ENCODE measurements around the gene MLIP.

Gene MLIP

GRCh38 chr6:54282186-54282585 lies 170.9 kb downstream of the MLIP start:
- Histone ChIP-seq H3K79me2 (ENCODE audit: low read length) (no peaks in the 10 kb centered on the region), H3K4me2 (ENCODE audit: low read length) (no peak overlapping the region), H3K4me3 (ENCODE audit: low read length) (no peak overlapping the region), H3K36me3 (replicated peaks; ENCODE audit: low read depth, low read length) (no peaks in the 10 kb centered on the region), H3K27ac (ENCODE audit: low read length) (no peak overlapping the region), H4K20me1 (ENCODE audit: insufficient read depth, low read length) (no peaks in the 10 kb centered on the region), H3K9me3 (ENCODE audit: insufficient read depth, low read length) (no peaks in the 10 kb centered on the region), H3K4me1 (ENCODE audit: low read length) (no peaks in the 10 kb centered on the region), H2AFZ (ENCODE audit: low read depth, low read length) (no peak overlapping the region), H3K9ac (ENCODE audit: low read length) (no peak overlapping the region), H3K27me3 (ENCODE audit: low read depth, low read length) (no peaks in the 10 kb centered on the region)
- TF ChIP-seq, protein P1, sequence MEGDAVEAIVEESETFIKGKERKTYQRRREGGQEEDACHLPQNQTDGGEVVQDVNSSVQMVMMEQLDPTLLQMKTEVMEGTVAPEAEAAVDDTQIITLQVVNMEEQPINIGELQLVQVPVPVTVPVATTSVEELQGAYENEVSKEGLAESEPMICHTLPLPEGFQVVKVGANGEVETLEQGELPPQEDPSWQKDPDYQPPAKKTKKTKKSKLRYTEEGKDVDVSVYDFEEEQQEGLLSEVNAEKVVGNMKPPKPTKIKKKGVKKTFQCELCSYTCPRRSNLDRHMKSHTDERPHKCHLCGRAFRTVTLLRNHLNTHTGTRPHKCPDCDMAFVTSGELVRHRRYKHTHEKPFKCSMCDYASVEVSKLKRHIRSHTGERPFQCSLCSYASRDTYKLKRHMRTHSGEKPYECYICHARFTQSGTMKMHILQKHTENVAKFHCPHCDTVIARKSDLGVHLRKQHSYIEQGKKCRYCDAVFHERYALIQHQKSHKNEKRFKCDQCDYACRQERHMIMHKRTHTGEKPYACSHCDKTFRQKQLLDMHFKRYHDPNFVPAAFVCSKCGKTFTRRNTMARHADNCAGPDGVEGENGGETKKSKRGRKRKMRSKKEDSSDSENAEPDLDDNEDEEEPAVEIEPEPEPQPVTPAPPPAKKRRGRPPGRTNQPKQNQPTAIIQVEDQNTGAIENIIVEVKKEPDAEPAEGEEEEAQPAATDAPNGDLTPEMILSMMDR (IDR thresholded peaks at IDR 0.05; ENCODE audit: low read depth, low read length): no peak
- no peak for TF ChIP-seq EZH2phosphoT487 (IDR thresholded peaks at IDR 0.05; ENCODE audit: low read depth)

- no peak overlapping the region for H2AFZ ChIP-seq (ENCODE audit: low read depth, low read length)
- TF ChIP-seq, protein P1 (IDR thresholded peaks at IDR 0.05; ENCODE audit: low read depth, low read length): no peak
- TF ChIP-seq EZH2phosphoT487 (IDR thresholded peaks at IDR 0.05; ENCODE audit: low read depth): no peak
- no peak overlapping the region for H3K9ac ChIP-seq (ENCODE audit: low read length)
- no peaks in the 10 kb centered on the region for H4K20me1 ChIP-seq (ENCODE audit: insufficient read depth, low read length)
- H3K27ac ChIP-seq (ENCODE audit: low read length): no peak overlapping the region
- H3K4me3 ChIP-seq (ENCODE audit: low read length): no peak overlapping the region
- H3K79me2 ChIP-seq (ENCODE audit: low read length): no peaks in the 10 kb centered on the region
- H3K4me1 ChIP-seq (ENCODE audit: low read length): no peaks in the 10 kb centered on the region
- no peak overlapping the region for H3K4me2 ChIP-seq (ENCODE audit: low read length)
- H3K27me3 ChIP-seq (ENCODE audit: low read depth, low read length): peaks cover 14% of the 10 kb centered on the region
- H3K36me3 ChIP-seq (replicated peaks; ENCODE audit: low read depth, low read length): no peaks in the 10 kb centered on the region
- no peaks in the 10 kb centered on the region for H3K9me3 ChIP-seq (ENCODE audit: insufficient read depth, low read length)
Observed at GRCh38 chr6:54284161-54284860, 173.1 kb downstream of the MLIP start.

- H3K9ac ChIP-seq (ENCODE audit: low read length): no peak overlapping the region
- H2AFZ ChIP-seq (ENCODE audit: low read depth, low read length): no peak overlapping the region
- peaks cover 24% of the 10 kb centered on the region for H3K27me3 ChIP-seq (ENCODE audit: low read depth, low read length)
- H3K4me3 ChIP-seq (ENCODE audit: low read length): no peak overlapping the region
- no peaks in the 10 kb centered on the region for H4K20me1 ChIP-seq (ENCODE audit: insufficient read depth, low read length)
- H3K27ac ChIP-seq (ENCODE audit: low read length): no peak overlapping the region
- H3K9me3 ChIP-seq (ENCODE audit: insufficient read depth, low read length): no peaks in the 10 kb centered on the region
- no peak overlapping the region for H3K4me2 ChIP-seq (ENCODE audit: low read length)
- no peaks in the 10 kb centered on the region for H3K79me2 ChIP-seq (ENCODE audit: low read length)
- TF ChIP-seq, protein P1 (IDR thresholded peaks at IDR 0.05; ENCODE audit: low read depth, low read length): no peak
- TF ChIP-seq EZH2phosphoT487 (IDR thresholded peaks at IDR 0.05; ENCODE audit: low read depth): no peak
- peaks cover 7% of the 10 kb centered on the region for H3K4me1 ChIP-seq (ENCODE audit: low read length)
- H3K36me3 ChIP-seq (replicated peaks; ENCODE audit: low read depth, low read length): no peaks in the 10 kb centered on the region
Observed at GRCh38 chr6:54285595-54285994, 174.4 kb downstream of the MLIP start.

- Histone ChIP-seq H3K4me3 (ENCODE audit: low read length) (no peak overlapping the region), H2AFZ (ENCODE audit: low read depth, low read length) (no peak overlapping the region), H3K27ac (ENCODE audit: low read length) (no peak overlapping the region), H3K9ac (ENCODE audit: low read length) (no peak overlapping the region), H3K27me3 (ENCODE audit: low read depth, low read length) (peaks cover 24% of the 10 kb centered on the region), H4K20me1 (ENCODE audit: insufficient read depth, low read length) (no peaks in the 10 kb centered on the region), H3K4me1 (ENCODE audit: low read length) (peaks cover 12% of the 10 kb centered on the region), H3K9me3 (ENCODE audit: insufficient read depth, low read length) (no peaks in the 10 kb centered on the region), H3K4me2 (ENCODE audit: low read length) (no peak overlapping the region), H3K79me2 (ENCODE audit: low read length) (no peaks in the 10 kb centered on the region), H3K36me3 (replicated peaks; ENCODE audit: low read depth, low read length) (no peaks in the 10 kb centered on the region)
- TF ChIP-seq EZH2phosphoT487 (IDR thresholded peaks at IDR 0.05; ENCODE audit: low read depth): no peak
- TF ChIP-seq, protein P1 (IDR thresholded peaks at IDR 0.05; ENCODE audit: low read depth, low read length): no peak
Observed at GRCh38 chr6:54286141-54286540, 174.9 kb downstream of the MLIP start.
